HUES6 (cell line): ENCODE results near the gene TMEM17.

Source experiments
- H3K27ac ChIP-seq: 2 replicates; pipeline ENCODE4 v1.7.0; 2013; ENCODE audit warnings: low read depth, mild to moderate bottlenecking, low read length, inconsistent platforms
- H3K27me3 ChIP-seq: 2 replicates; pipeline ENCODE4 v1.6.1; 2013; ENCODE audit warnings: low read length; ENCODE audit not compliant: control insufficient read depth, insufficient read depth
- H3K36me3 ChIP-seq: 2 replicates; pipeline ENCODE4 v1.6.1; 2013; ENCODE audit warnings: low read length; ENCODE audit not compliant: control insufficient read depth, insufficient read depth
- H3K4me1 ChIP-seq: 2 replicates; pipeline ENCODE4 v1.6.1; 2013; ENCODE audit warnings: low read length; ENCODE audit not compliant: control insufficient read depth, insufficient read depth
- H3K4me3 ChIP-seq: 2 replicates; pipeline ENCODE4 v1.5.1; 2013; ENCODE audit warnings: low read depth, low read length
- H3K9ac ChIP-seq: one replicate; pipeline ENCODE4 v1.6.1; 2013; ENCODE audit warnings: mild to moderate bottlenecking, low read length
- H3K9me3 ChIP-seq: 2 replicates; pipeline ENCODE4 v1.6.1; 2013; ENCODE audit warnings: low read depth, low read length; ENCODE audit not compliant: control insufficient read depth, insufficient read depth

Gene TMEM17

GRCh38 chr2:62453955-62454354, 52.0 kb downstream of the TMEM17 start:
- Histone ChIP-seq H3K9ac (no peak overlapping the region), H3K9me3 (no peaks in the 10 kb centered on the region), H3K4me1 (peaks cover 18% of the 10 kb centered on the region), H3K36me3 (no peaks in the 10 kb centered on the region), H3K27me3 (peaks cover 27% of the 10 kb centered on the region), H3K4me3 (no peak overlapping the region), H3K27ac (no peak overlapping the region)

GRCh38 chr2:62452701-62453454, 53.1 kb downstream of the TMEM17 start:
- Histone ChIP-seq H3K9me3 (no peaks in the 10 kb centered on the region), H3K27me3 (peaks cover 19% of the 10 kb centered on the region), H3K9ac (no peak overlapping the region), H3K36me3 (no peaks in the 10 kb centered on the region), H3K4me1 (peaks cover 13% of the 10 kb centered on the region), H3K27ac (no peak overlapping the region), H3K4me3 (no peak overlapping the region)

- Histone ChIP-seq H3K4me1 (no peaks in the 10 kb centered on the region), H3K36me3 (no peaks in the 10 kb centered on the region), H3K4me3 (no peak overlapping the region), H3K27me3 (peaks cover 2% of the 10 kb centered on the region), H3K9ac (no peak overlapping the region), H3K9me3 (no peaks in the 10 kb centered on the region), H3K27ac (no peak overlapping the region)
Observed at GRCh38 chr2:62450716-62451191, 55.2 kb downstream of the TMEM17 start.
